MCF 10A (cell line): ENCODE results near the gene PLEKHG7. TPM values are rescaled to one million over a fixed set of nuclear protein-coding genes. Genes with fewer than 3 reads are reported as not detected.

Source experiments
- BruUV-seq: library from RNA; stranded (reverse); fragments of 400-500 nt; replicated peaks from 2 replicates; lab custom pipeline; 2021; lab: Mats Ljungman, UMichigan
- CTCF ChIA-PET: fragments of 300-600 bp; sonication (Branson Sonifier 250); formaldehyde crosslinking; extraction: SDS; loops from one replicate; lab custom pipeline; 2021; ENCODE audit warnings: antibody characterized with exemption, inconsistent platforms; lab: Yijun Ruan, JAX
- POLR2A ChIA-PET: fragments of 300-600, 350-650 bp; sonication (Branson Sonifier 250); formaldehyde crosslinking; extraction: SDS; loops from one replicate; lab custom pipeline; 2020; ENCODE audit warnings: antibody characterized with exemption, inconsistent platforms; lab: Yijun Ruan, JAX
- DNase-seq: peaks from one replicate; pipeline ENCODE4 v3.0.0-alpha.2; 2018; ENCODE audit not compliant: unreplicated experiment
- H3K27ac Mint-ChIP-seq: one replicate; pipeline ENCODE4 v1.8.0; 2022; ENCODE audit warnings: mild to moderate bottlenecking, low read depth, mixed read lengths; ENCODE audit not compliant: unreplicated experiment
- H3K27me3 Mint-ChIP-seq: one replicate; pipeline ENCODE4 v1.8.0; 2022; ENCODE audit warnings: mixed read lengths; ENCODE audit not compliant: insufficient read depth, unreplicated experiment
- H3K36me3 Mint-ChIP-seq: one replicate; pipeline ENCODE4 v1.8.0; 2022; ENCODE audit warnings: mild to moderate bottlenecking, moderate library complexity, mixed read lengths; ENCODE audit not compliant: insufficient read depth, unreplicated experiment
- H3K4me1 Mint-ChIP-seq: one replicate; pipeline ENCODE4 v1.8.0; 2022; ENCODE audit warnings: mixed read lengths; ENCODE audit not compliant: insufficient read depth, unreplicated experiment
- H3K4me3 Mint-ChIP-seq: one replicate; pipeline ENCODE4 v1.8.0; 2022; ENCODE audit warnings: mild to moderate bottlenecking, moderate library complexity, mixed read lengths; ENCODE audit not compliant: unreplicated experiment
- H3K9me3 Mint-ChIP-seq: one replicate; pipeline ENCODE4 v1.8.0; 2022; ENCODE audit warnings: mixed read lengths; ENCODE audit not compliant: unreplicated experiment
- CTCF ChIP-seq: fragments of 200-600 bp; IDR thresholded peaks from one replicate; pipeline ENCODE4 v1.8.0; 2022; ENCODE audit warnings: antibody characterized with exemption, mild to moderate bottlenecking; ENCODE audit not compliant: unreplicated experiment
- intact Hi-C: fragments of 100-400 bp; cut with micrococcal nuclease; formaldehyde crosslinking; loops from 2 replicates; pipeline ENCODE4 v1.14.1; 2022
- total RNA-seq: library from RNA; stranded (reverse); gene quantifications from 2 replicates; pipeline ENCODE4 v1.2.3, GENCODE V29; 2022

The PLEKHG7 gene
- total RNA-seq, 1 experiment from 2014 or later: not detected

- DNase-seq: no peak
- no peaks in the 10 kb centered on the region for H3K36me3 Mint-ChIP-seq
- POLR2A ChIA-PET: interaction anchor here (0.9 kb wide), 1 partner anchor 21 kb away, joined by 3 read pairs; no protein-coding TSS in a partner anchor
- H3K27me3 Mint-ChIP-seq: no peaks in the 10 kb centered on the region
- no peak overlapping the region for H3K27ac Mint-ChIP-seq
- no peak overlapping the region for H3K4me3 Mint-ChIP-seq
- TF ChIP-seq CTCF: no peak
- CTCF ChIA-PET: interaction anchor here (0.6 kb wide), 1 partner anchor 1630 kb away, joined by 3 read pairs; no protein-coding TSS in a partner anchor
- H3K4me1 Mint-ChIP-seq: no peaks in the 10 kb centered on the region
- no peaks in the 10 kb centered on the region for H3K9me3 Mint-ChIP-seq
- intact Hi-C loops: no loop called here
- BruUV-seq: no TSS peak
Observed at GRCh38 chr12:92739113-92739512, 36.3 kb downstream of the PLEKHG7 start.

GRCh38 chr12:92740411-92740810 is 37.6 kb downstream of the PLEKHG7 start:
- H3K4me3 Mint-ChIP-seq: no peak overlapping the region
- no peak for DNase-seq
- no TSS peak for BruUV-seq
- no peaks in the 10 kb centered on the region for H3K27me3 Mint-ChIP-seq
- no peaks in the 10 kb centered on the region for H3K9me3 Mint-ChIP-seq
- H3K36me3 Mint-ChIP-seq: no peaks in the 10 kb centered on the region
- ChIA-PET POLR2A (no interaction called here), CTCF (no interaction called here)
- no peaks in the 10 kb centered on the region for H3K4me1 Mint-ChIP-seq
- no peak for TF ChIP-seq CTCF
- intact Hi-C loops: no loop called here
- H3K27ac Mint-ChIP-seq: no peak overlapping the region

- POLR2A ChIA-PET: no interaction called here
- Mint-ChIP-seq H3K27ac (no peak overlapping the region), H3K36me3 (no peaks in the 10 kb centered on the region), H3K9me3 (peaks cover 7% of the 10 kb centered on the region), H3K4me1 (peaks cover 18% of the 10 kb centered on the region), H3K27me3 (no peaks in the 10 kb centered on the region), H3K4me3 (no peak overlapping the region)
- BruUV-seq: no TSS peak
- no peak for TF ChIP-seq CTCF
- intact Hi-C loops: no loop called here
- DNase-seq: no peak
- CTCF ChIA-PET: no interaction called here
Observed at GRCh38 chr12:92743026-92743425, 40.2 kb downstream of the PLEKHG7 start.

- Mint-ChIP-seq H3K36me3 (no peaks in the 10 kb centered on the region), H3K27me3 (no peaks in the 10 kb centered on the region), H3K27ac (peak overlapping the region; percentile 77), H3K4me1 (peaks cover 18% of the 10 kb centered on the region), H3K9me3 (peaks cover 7% of the 10 kb centered on the region), H3K4me3 (no peak overlapping the region)
- ChIA-PET POLR2A (interaction anchor here (0.6 to 1.7 kb wide), 6 partner anchors 14 to 768 kb away, joined by 3 to 6 read pairs (median 4); no protein-coding TSS in a partner anchor), CTCF (interaction anchor here (0.6 to 0.7 kb wide), 2 partner anchors 13 to 826 kb away, joined by 3 read pairs; partner anchors contain the start of gene SOCS2)
- TF ChIP-seq CTCF: no peak
- intact Hi-C loops: no loop called here
- DNase-seq: peak; percentile 96
- BruUV-seq: no TSS peak
Observed at GRCh38 chr12:92745856-92746550, 43.2 kb downstream of the PLEKHG7 start.
